ENCODE results near the gene CHCHD3.

The CHCHD3 gene

GRCh38 chr7:133076142-133076541, 5.7 kb downstream of the CHCHD3 start:
- DNase-seq, result no peak

- DNase-seq, result no peak
Observed at GRCh38 chr7:133071506-133071905, 10.4 kb downstream of the CHCHD3 start.

- DNase-seq, result no peak
Observed at GRCh38 chr7:133070562-133070961, 11.3 kb downstream of the CHCHD3 start.

GRCh38 chr7:133065301-133065700, 16.6 kb downstream of the CHCHD3 start:
- DNase-seq, result no peak

DNA sequence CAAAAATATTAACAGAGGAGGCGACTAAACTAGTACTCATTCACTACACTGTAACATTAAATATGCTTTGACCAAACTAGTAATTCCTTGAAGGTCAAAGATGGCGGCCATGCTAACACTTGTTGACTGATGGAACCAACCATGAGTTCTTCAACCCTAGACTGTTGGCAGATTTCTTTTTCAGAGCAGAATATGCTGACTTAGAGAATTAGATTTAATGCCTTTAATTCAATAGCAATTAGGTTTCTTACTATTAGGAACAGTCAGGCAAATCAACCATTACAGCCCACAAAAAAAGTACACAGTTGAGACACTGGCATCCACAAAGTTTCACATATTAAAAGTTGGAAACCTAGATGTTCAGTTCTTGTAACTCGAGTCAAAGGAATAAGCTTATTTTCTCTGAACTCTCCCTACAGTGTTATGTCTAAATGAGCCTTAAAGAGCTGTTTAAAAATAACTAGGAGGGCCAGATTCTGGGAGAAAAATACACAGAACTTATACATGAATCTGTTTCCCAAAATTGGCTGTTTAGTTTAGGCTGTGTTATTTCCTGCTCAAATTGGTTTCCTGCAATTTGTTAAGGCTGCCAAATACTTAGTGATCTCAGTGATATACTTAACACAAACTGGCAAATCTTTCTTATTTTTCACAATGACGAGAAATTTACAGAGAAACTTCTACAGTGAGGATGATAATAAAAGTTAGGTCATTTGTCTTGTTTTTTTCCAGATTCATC, 17.6 kb downstream of the CHCHD3 start:
- no peak for DNase-seq

DNA sequence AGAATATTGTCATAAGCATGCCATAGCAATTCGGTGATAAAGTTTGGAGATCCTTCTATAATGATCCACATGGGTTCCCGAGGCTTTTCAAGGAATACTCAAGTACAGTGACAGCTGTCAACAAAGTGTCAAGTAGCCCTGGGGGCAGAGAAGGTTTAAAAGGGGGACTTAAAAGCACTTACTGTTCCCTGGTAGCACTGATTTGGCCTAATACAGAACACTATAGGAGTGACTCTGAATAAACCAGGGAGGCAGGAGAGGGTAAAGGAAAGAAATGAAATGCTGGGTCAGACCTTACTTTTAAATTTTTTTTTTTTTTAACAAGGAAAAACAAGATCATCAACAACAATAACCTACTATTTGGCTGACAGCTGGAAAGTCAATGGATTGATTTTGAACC, 20.1 kb downstream of the CHCHD3 start:
- DNase-seq, result no peak

DNA sequence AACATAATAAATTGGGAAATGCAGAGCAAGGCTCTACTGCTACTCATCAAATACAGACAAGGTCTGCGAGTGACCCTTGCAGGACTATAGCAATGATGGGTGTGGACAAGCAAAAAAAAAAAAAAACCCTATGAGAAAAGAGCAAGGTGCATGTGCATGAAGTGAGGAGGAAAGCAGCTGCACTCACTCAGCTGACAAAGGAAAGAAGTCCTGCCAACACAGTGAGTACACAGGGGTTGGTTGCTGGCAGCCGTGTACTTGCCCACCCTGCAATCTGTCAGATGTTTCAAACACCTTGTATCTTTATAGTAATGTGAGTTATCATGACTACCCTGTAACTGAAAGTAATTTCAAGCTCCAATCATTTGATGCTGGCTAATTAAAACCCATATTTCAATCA, 20.5 kb downstream of the CHCHD3 start:
- DNase-seq, result no peak

DNA sequence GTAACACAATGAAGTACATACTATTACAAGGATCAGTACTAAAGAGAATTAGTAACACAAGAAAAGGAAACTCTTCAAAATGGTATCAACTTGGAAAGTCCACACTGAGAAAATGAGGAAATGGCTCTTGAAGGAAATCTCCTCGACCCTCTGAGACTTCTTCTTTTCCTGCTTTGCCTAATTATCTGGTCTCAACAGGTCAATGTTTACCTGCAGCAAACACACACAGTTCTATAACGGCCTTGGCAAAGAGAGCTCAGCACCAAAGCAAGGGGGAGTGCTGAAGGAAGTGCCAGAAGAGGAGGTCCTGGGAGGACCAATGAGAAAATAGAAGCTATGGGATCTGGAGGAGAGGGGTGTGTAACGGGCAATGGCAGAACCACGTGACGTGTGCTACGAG, 21.9 kb downstream of the CHCHD3 start:
- DNase-seq, result no peak

GRCh38 chr7:133059263-133059662, 22.6 kb downstream of the CHCHD3 start:
- no peak for DNase-seq

- DNase-seq, result no peak
Observed at GRCh38 chr7:133056370-133057238, 25.3 kb downstream of the CHCHD3 start.

DNA sequence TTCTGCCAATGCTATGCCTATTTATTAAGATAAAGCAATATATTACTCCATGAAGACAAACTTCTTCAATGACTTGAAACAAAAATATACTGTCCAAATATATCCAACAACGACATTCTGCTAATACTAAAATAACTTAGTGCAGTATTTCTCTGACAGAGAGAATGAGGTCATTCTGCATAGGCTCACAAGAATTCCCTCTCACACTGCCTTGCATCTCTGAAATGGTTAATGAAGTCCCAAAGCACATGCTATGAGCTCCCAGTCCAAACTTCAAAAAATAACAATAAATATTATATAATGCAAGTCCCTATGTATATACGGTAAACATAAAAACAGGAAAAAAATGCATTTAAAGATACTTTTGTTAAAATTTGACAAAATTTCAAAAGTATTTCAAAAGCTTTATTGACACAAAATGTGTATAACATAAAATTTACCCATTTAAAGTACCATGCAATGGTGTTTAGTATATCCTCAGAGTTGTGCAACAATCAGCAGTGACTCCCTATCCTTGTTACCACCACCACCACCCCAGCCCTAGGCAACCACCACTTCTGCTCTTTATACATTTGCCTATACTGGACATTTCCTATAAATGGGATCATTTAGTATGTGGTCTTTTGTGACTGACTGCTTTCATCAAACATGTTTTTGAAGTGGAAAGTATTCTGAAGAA, 27.6 kb downstream of the CHCHD3 start:
- no peak for DNase-seq

- no peak for DNase-seq
Observed at GRCh38 chr7:133053321-133053891, 28.5 kb downstream of the CHCHD3 start.

GRCh38 chr7:133052826-133053225, 29.1 kb downstream of the CHCHD3 start:
- DNase-seq, result no peak

DNA sequence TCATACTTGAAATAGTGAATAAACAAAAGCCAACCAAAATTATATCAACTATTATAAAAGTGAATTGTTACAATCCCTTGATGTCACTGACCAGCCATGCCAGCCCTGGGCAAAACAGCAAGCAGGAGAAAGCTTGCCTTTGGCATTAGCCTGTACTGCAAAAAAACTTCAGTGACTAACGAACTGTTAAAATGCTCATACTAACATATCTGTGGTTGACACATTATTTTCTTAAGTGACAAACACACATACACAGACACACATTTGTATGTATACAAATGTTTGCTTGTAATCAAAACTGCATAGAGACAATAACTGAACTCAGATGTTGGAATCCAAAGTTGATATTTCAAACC, 29.5 kb downstream of the CHCHD3 start:
- no peak for DNase-seq

DNA sequence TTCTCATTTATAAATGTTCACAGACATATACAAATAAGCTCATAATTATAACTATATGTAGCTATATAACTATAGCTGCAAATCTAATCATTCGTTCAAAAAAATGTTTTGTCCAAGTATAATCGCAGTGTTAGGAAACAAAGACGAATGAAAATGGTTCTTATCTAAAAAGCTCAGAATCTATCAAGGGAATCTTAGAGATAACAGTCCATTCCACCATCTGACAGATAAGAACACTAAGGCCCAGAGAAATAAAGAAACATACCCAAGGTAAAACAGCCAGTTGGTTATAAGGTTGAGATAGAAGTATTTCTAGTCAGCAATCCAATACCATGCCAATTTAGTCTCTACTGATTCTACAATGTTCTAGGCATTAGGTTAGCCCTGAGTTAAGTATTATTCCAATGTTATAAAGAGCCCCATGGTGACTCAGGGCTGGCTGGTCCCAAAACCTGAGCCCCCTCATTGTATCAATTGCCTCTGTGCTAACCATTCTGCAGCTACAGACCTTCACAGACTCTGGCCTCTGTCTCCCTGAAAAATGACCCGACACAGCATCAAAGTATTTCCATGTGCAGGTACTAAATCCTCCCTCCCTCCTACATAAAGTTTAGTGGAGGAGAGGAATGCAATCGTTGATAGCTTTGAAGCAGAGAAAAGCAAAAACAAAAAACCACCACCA, 30.0 kb downstream of the CHCHD3 start:
- DNase-seq, result no peak

GRCh38 chr7:133051066-133051465, 30.8 kb downstream of the CHCHD3 start:
- DNase-seq, result no peak

DNA sequence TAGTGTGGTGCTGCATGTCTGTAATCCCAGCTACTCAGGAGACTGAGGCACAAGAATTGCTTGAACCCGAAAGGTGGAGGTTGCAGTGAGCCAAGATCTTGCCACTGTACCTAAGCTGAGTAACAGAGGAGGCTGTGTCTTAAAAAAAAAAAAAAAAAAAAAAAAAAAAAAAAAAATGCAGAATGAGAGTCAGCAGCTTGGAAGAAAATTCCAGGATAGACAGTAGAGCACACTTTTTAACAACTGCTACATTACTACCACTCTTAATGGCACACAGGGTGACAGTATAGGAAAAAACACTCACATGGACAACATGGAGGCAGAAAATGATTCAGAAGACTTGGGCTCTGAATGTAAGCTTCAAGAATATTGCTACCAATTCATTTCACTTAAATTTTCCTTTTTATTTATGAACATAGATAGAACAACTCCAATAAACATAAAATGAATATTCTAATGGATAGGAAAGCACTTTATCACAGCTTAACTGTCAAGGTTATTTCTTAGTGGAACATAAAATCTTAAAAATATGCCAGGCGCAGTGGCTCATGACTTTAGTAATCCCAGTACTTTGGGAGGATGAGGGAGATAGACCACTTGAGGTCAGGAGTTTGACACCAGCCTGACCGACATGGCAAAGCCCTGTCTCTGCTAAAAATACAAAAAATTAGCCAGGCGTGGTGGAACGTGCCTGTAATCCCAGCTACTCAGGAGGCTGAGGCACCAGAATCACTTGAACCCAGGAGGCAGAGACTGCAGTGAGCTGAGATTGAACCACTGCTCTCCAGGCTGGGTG, 31.5 kb downstream of the CHCHD3 start:
- no peak for DNase-seq

DNA sequence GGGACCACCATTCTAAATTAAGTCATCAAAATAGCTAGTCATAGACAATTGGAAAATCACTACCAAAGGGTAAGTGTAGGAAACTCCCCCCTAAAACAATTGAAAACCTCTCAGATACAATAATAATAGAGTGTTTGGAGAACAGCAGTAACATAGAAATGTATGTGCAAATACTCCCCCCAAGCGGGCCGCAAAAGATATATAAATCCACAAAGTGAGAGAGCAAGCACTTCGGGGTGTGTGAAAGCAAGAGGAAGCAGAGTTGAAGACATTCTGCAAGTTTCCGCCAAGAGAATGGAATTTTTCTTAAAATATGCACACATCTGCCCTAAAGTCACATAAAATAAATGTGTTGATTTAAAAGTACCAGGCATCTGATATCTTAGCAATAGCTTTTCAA, 33.3 kb downstream of the CHCHD3 start:
- no peak for DNase-seq

DNA sequence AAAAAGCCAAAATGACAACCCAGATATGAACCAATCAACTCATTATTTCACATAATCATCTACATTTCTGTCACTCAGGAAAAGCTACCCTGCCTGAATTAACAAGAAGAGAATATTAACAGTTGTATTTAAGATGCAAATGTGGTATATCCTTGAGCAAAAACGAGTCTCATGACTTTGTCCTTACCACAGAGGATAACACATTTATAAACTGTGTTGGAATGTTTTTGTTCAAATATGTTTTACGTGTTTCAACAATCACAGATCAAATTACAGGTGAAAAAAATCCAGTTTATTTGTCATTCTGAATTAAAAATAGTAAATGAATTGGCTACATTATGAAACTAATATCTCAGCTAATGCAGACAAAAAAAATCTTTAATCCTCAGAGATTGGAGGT, 34.6 kb downstream of the CHCHD3 start:
- DNase-seq, result no peak

DNA sequence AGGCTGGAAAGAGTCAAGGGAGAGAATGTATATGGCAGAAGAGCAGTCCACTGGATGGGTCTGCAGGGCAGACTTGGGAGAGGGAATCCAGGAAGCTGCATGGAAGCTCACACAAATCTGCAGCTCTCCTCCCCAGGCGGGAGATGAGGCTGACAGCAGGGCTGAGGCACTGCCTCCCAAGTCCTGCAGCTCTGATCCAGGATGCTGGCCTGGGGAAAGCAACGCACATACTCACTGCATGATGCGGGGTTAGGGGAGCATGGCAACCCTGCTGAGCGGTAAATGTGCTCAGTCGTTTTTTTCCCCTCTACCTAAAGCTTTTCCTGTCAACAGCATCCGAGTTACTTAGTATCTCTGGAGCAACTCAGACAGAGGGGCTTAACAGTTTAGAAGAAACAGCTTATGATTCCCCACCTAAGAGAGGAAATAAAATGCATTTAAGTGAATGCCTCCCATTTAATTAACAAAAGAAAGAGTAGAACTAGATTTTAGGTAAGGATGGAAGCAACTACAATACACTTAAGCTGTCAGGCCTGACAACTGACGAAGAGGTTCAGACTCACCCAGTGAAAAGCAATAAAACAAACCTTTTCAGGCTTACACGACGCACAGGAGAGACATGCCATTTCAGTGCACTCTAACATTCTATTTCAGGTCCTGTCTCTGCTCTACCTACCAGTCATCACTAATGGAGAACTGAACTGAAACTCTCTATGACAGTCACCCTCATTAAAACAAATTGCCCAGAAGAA, 37.0 kb downstream of the CHCHD3 start:
- DNase-seq, result no peak

DNA sequence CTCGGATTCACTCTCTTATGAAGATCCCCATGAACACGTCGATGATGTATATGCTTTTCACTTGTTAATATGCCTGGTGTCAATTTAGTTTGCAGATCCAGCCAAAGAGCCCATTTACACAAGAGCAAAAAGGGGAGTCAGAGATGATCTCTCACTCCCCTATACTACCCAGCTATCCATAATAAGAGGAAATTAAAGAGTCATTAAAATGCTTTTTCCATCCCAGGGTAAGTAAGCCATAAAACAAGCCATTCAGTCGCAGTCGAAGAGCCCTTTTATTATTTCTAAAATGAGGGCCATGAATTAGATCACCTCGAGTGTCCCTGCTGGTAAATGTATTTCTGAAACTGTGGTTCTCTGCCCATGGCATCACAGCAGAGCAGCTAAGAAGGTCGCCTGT, 41.2 kb downstream of the CHCHD3 start:
- DNase-seq, result no peak
